ENCODE measurements around the gene KRTAP16-1.

GRCh38 chr17:41331606-41332005 lies 22.5 kb upstream of the KRTAP16-1 start:
- TF ChIP-seq CTCF (IDR thresholded peaks at IDR 0.05; ENCODE audit: insufficient read depth, low read length), result no peak
- no peak for TF ChIP-seq POLR2AphosphoS5 (IDR thresholded peaks at IDR 0.05; ENCODE audit: low read depth)
- no peak for TF ChIP-seq REST (IDR thresholded peaks at IDR 0.05; ENCODE audit: insufficient replicate concordance, low read depth)
- no peak for TF ChIP-seq GABPA (IDR thresholded peaks at IDR 0.05; ENCODE audit: low read depth)
- no peak for TF ChIP-seq SPI1 (IDR thresholded peaks at IDR 0.05; ENCODE audit: borderline replicate concordance, low read depth)

Data from HL-60 (cell line).